ENCODE data around the gene PUS7.

Gene PUS7

GRCh38 chr7:105473163-105473562 is 48.9 kb downstream of the PUS7 start:
- no peak for TF ChIP-seq RAD21 (IDR thresholded peaks at IDR 0.05; ENCODE audit: low read depth)
- TF ChIP-seq TAF1 (IDR thresholded peaks at IDR 0.05; ENCODE audit: low read depth): no peak

- TF ChIP-seq TAF1 (IDR thresholded peaks at IDR 0.05; ENCODE audit: low read depth) (no peak), RAD21 (IDR thresholded peaks at IDR 0.05; ENCODE audit: low read depth) (no peak), EP300 (IDR thresholded peaks at IDR 0.05; ENCODE audit: borderline replicate concordance) (no peak), EGR1 (IDR thresholded peaks at IDR 0.05) (no peak), FOXM1 (IDR thresholded peaks at IDR 0.05; ENCODE audit: borderline replicate concordance, low read depth) (no peak), ZBTB7A (IDR thresholded peaks at IDR 0.05; ENCODE audit: low read depth) (no peak), YY1 (IDR thresholded peaks at IDR 0.05; ENCODE audit: low read depth) (no peak), TCF12 (IDR thresholded peaks at IDR 0.05; ENCODE audit: low read depth) (no peak), TEAD4 (IDR thresholded peaks at IDR 0.05) (no peak), CREB1 (IDR thresholded peaks at IDR 0.05; ENCODE audit: low read depth) (no peak)
These were observed 51.2 kb downstream of the PUS7 start for GRCh38 chr7:105470846-105471245.

GRCh38 chr7:105470090-105470489 is 52.0 kb downstream of the PUS7 start:
- TF ChIP-seq EP300 (IDR thresholded peaks at IDR 0.05; ENCODE audit: borderline replicate concordance) (no peak), RAD21 (IDR thresholded peaks at IDR 0.05; ENCODE audit: low read depth) (no peak), CREB1 (IDR thresholded peaks at IDR 0.05; ENCODE audit: low read depth) (no peak), REST (IDR thresholded peaks at IDR 0.05; ENCODE audit: low read depth) (no peak), ZBTB7A (IDR thresholded peaks at IDR 0.05; ENCODE audit: low read depth) (no peak), TAF1 (IDR thresholded peaks at IDR 0.05; ENCODE audit: low read depth) (no peak), TCF12 (IDR thresholded peaks at IDR 0.05; ENCODE audit: low read depth) (no peak), NFIC (IDR thresholded peaks at IDR 0.05) (no peak)

GRCh38 chr7:105462765-105463420 is 59.2 kb downstream of the PUS7 start:
- TF ChIP-seq USF1 (IDR thresholded peaks at IDR 0.05) (no peak), TCF12 (IDR thresholded peaks at IDR 0.05; ENCODE audit: low read depth) (no peak), TAF1 (IDR thresholded peaks at IDR 0.05; ENCODE audit: low read depth) (no peak), ZBTB7A (IDR thresholded peaks at IDR 0.05; ENCODE audit: low read depth) (no peak), RAD21 (IDR thresholded peaks at IDR 0.05; ENCODE audit: low read depth) (no peak), FOXM1 (IDR thresholded peaks at IDR 0.05; ENCODE audit: borderline replicate concordance, low read depth) (no peak), TEAD4 (IDR thresholded peaks at IDR 0.05) (no peak), MAX (IDR thresholded peaks at IDR 0.05) (no peak), CREB1 (IDR thresholded peaks at IDR 0.05; ENCODE audit: low read depth) (no peak), YY1 (IDR thresholded peaks at IDR 0.05; ENCODE audit: low read depth) (no peak), NFIC (IDR thresholded peaks at IDR 0.05) (no peak), REST (IDR thresholded peaks at IDR 0.05; ENCODE audit: low read depth) (no peak), EP300 (IDR thresholded peaks at IDR 0.05; ENCODE audit: borderline replicate concordance) (no peak), EGR1 (IDR thresholded peaks at IDR 0.05) (no peak), CEBPB (IDR thresholded peaks at IDR 0.05) (no peak)

GRCh38 chr7:105461518-105461917 is 60.6 kb downstream of the PUS7 start:
- TF ChIP-seq USF1 (IDR thresholded peaks at IDR 0.05) (no peak), FOXM1 (IDR thresholded peaks at IDR 0.05; ENCODE audit: borderline replicate concordance, low read depth) (no peak), CEBPB (IDR thresholded peaks at IDR 0.05) (no peak), ZBTB7A (IDR thresholded peaks at IDR 0.05; ENCODE audit: low read depth) (no peak), YY1 (IDR thresholded peaks at IDR 0.05; ENCODE audit: low read depth) (no peak), NFIC (IDR thresholded peaks at IDR 0.05) (no peak), TCF12 (IDR thresholded peaks at IDR 0.05; ENCODE audit: low read depth) (no peak), EP300 (IDR thresholded peaks at IDR 0.05; ENCODE audit: borderline replicate concordance) (no peak), TAF1 (IDR thresholded peaks at IDR 0.05; ENCODE audit: low read depth) (no peak), CREB1 (IDR thresholded peaks at IDR 0.05; ENCODE audit: low read depth) (no peak), EGR1 (IDR thresholded peaks at IDR 0.05) (no peak), MAX (IDR thresholded peaks at IDR 0.05) (no peak), TEAD4 (IDR thresholded peaks at IDR 0.05) (no peak), REST (IDR thresholded peaks at IDR 0.05; ENCODE audit: low read depth) (no peak), RAD21 (IDR thresholded peaks at IDR 0.05; ENCODE audit: low read depth) (no peak)

Measured in Ishikawa (cell line).